Trophoblast cell (in vitro differentiated cells and primary cell): ENCODE measurements around the gene WDR53. TPM values are rescaled to one million over a fixed set of nuclear protein-coding genes. Genes with fewer than 3 reads are reported as not detected.
A peak's percentile ranks its signal among the peaks of the same experiment; 100 is the strongest.
"Not testable (repeated sequence)": the region's sequence is repeated elsewhere in the genome, so short reads cannot be mapped to it uniquely, and the experiment has no call there.

Experiments used
- DNase-seq, 2 donors: peaks; one replicate each; pipeline ENCODE4 v3.0.0-alpha.2; 2016
- H2AFZ ChIP-seq: 2 replicates; pipeline ENCODE4 v1.6.1; 2013; ENCODE audit warnings: low read length, moderate library complexity, mild to moderate bottlenecking; ENCODE audit not compliant: insufficient read depth, poor library complexity
- H2AK5ac ChIP-seq: 2 replicates; pipeline ENCODE4 v1.6.1; 2013; ENCODE audit warnings: mild to moderate bottlenecking, low read length
- H2BK120ac ChIP-seq: 2 replicates; pipeline ENCODE4 v1.6.1; 2013; ENCODE audit warnings: low read length, mild to moderate bottlenecking, moderate library complexity; ENCODE audit not compliant: insufficient read depth, poor library complexity
- H2BK12ac ChIP-seq: 2 replicates; pipeline ENCODE4 v1.6.1; 2013; ENCODE audit warnings: mild to moderate bottlenecking, low read length, moderate library complexity
- H2BK5ac ChIP-seq: 2 replicates; pipeline ENCODE4 v1.6.1; 2013; ENCODE audit warnings: low read length, low read depth, moderate library complexity, mild to moderate bottlenecking; ENCODE audit not compliant: poor library complexity
- H3K14ac ChIP-seq: 2 replicates; pipeline ENCODE4 v1.6.1; 2013; ENCODE audit warnings: mild to moderate bottlenecking, low read length
- H3K18ac ChIP-seq: 2 replicates; pipeline ENCODE4 v1.6.1; 2013; ENCODE audit warnings: mild to moderate bottlenecking, low read length
- H3K23ac ChIP-seq: 2 replicates; pipeline ENCODE4 v1.6.1; 2013; ENCODE audit warnings: low read length
- H3K27ac ChIP-seq: 2 replicates; pipeline ENCODE4 v1.5.1; 2013; ENCODE audit warnings: low read depth, mild to moderate bottlenecking, inconsistent platforms, low read length, moderate library complexity
- H3K27me3 ChIP-seq: 2 replicates; pipeline ENCODE4 v1.6.1; 2013; ENCODE audit warnings: inconsistent platforms, mild to moderate bottlenecking, low read length, moderate library complexity; ENCODE audit not compliant: insufficient read depth
- H3K36me3 ChIP-seq, 2 experiments: 1 replicate in 1 of 2; 2 replicates in 1 of 2; pipeline ENCODE4 v1.6.1; 2013; ENCODE audit warnings: low read length in 2 of 2, mild to moderate bottlenecking in 2 of 2, moderate library complexity in 1 of 2; ENCODE audit not compliant: insufficient read depth in 2 of 2, control insufficient read depth in 1 of 2
- H3K4ac ChIP-seq: 2 replicates; pipeline ENCODE4 v1.6.1; 2013; ENCODE audit warnings: low read depth, mild to moderate bottlenecking, low read length, moderate library complexity
- H3K4me1 ChIP-seq, 2 experiments: 1 replicate in 1 of 2; 2 replicates in 1 of 2; pipeline ENCODE4 v1.6.1; 2013; ENCODE audit warnings: low read length in 2 of 2, mild to moderate bottlenecking in 2 of 2, moderate library complexity in 1 of 2; ENCODE audit not compliant: insufficient read depth in 2 of 2, control insufficient read depth in 1 of 2
- H3K4me2 ChIP-seq: 2 replicates; pipeline ENCODE4 v1.6.1; 2013; ENCODE audit warnings: inconsistent platforms, mild to moderate bottlenecking, low read length, moderate library complexity
- H3K4me3 ChIP-seq: 2 replicates; pipeline ENCODE4 v1.5.1; 2013; ENCODE audit warnings: mild to moderate bottlenecking, low read depth, low read length, inconsistent platforms
- H3K79me1 ChIP-seq: one replicate; pipeline ENCODE4 v1.6.1; 2013; ENCODE audit warnings: low read length
- H3K79me2 ChIP-seq: 2 replicates; pipeline ENCODE4 v1.6.1; 2013; ENCODE audit warnings: low read length, mild to moderate bottlenecking; ENCODE audit not compliant: control insufficient read depth, insufficient read depth, poor library complexity
- H3K9ac ChIP-seq: 2 replicates; pipeline ENCODE4 v1.6.1; 2013; ENCODE audit warnings: mild to moderate bottlenecking, low read length
- H3K9me3 ChIP-seq: 2 replicates; pipeline ENCODE4 v1.6.1; 2013; ENCODE audit warnings: low read depth, mild to moderate bottlenecking, control low read depth, inconsistent platforms, low read length; ENCODE audit not compliant: insufficient read depth
- H4K12ac ChIP-seq: 2 replicates; pipeline ENCODE4 v1.6.1; 2013; ENCODE audit warnings: low read depth, mild to moderate bottlenecking, low read length, moderate library complexity
- H4K8ac ChIP-seq: 2 replicates; pipeline ENCODE4 v1.6.1; 2013; ENCODE audit warnings: low read depth, mild to moderate bottlenecking, low read length, moderate library complexity
- H4K91ac ChIP-seq: one replicate; pipeline ENCODE4 v1.6.1; 2013; ENCODE audit warnings: low read depth, mild to moderate bottlenecking, low read length, moderate library complexity
- WGBS: extraction: QIAGEN DNeasy Blood & Tissue Kit; methylation state at CpG from one replicate; pipeline ENCODE4 v1.1.7; 2013; ENCODE audit warnings: missing lambda C conversion rate; ENCODE audit not compliant: insufficient read length, insufficient coverage; ENCODE audit errors: extremely low coverage; 5-methylcytosine and 5-hydroxymethylcytosine counted together
- polyA plus RNA-seq: library from polyadenylated mRNA; stranded (reverse); fragments of 200-250 nt; gene quantifications from 2 replicates; pipeline ENCODE4 v1.2.3, GENCODE V29; 2013

WDR53 gene
- 9.9 and 10.6 TPM in 2 replicates for polyA plus RNA-seq

DNA sequence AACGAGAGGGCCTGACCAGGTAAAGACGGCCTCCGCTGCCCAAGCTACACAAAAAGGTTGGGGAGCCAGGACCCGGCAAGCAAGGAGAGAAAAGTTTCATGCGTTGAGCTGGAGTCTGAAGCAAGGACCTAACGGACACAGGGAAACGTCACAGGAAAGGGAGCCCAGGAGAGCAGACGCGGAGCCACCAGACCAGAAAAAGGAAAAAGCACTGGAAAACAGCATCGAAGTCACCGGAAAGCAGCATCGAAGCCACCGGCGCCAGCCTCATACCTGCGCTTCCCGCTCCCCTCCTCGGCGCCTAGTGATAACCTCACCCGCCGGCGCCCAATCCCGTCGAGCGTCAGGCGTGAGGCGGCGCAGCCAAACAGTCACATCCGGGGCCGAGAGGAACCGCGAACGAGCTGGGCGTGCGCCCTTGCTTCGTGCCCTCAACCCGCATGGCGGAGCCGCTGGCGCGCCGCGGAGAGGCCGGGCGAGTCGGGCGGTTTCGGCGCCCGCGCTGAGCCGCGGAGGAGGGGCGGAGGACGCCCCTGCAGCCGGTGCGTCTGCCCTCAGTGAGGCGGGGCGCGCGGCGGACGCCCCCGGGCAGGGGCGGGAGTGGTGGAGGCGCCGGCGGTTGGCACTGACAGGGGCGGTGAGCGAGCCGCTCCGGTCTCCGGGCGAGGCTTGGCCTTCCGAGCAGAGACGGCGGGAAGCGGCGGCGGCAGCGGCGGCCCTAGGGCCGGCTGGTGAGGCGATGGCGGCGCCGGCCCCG, at the start of gene WDR53, which contains the start of gene FBXO45:
TSS of gene WDR53 (minus strand) at position 309 of the 757 bp plus-strand sequence. CDS start 7,079 bp downstream, outside the sequence.
TSS of gene FBXO45 (plus strand) at position 415 of the 757 bp plus-strand sequence. CDS start at position 740, 325 bp downstream.
- DNase-seq: peak; percentile 94 to 98
- H3K14ac ChIP-seq: peak within 1 kb of the TSS; percentile 66

DNA sequence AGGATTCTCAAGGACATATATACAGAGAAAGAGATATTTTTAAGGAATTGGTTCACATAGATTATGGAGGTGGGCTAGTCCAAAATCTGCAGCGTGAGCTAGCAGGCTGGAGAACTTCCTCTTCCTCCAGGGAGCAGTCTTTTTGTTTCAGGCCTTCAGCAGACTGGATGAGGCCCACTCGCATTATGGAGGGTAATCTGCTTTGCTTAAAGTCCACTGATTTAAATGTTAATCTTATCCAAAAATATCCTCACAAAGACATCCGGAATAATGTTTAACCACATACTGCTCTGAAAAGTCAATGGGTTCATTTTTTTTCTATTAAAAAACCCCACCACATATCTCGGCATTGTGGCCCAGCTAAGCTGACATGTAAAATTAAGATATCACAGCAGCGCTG, 48.9 kb upstream of the WDR53 start:
- H3K9ac ChIP-seq: no peak overlapping the region
- no peak overlapping the region for H3K4me2 ChIP-seq
- H3K18ac ChIP-seq: no peak overlapping the region
- no peaks in the 10 kb centered on the region for H3K36me3 ChIP-seq
- DNase-seq: no peak
- no peak overlapping the region for H4K91ac ChIP-seq
- H3K79me1 ChIP-seq: no peaks in the 10 kb centered on the region
- H3K27me3 ChIP-seq: no peaks in the 10 kb centered on the region
- H2AFZ ChIP-seq: no peak overlapping the region
- no peak overlapping the region for H3K4me3 ChIP-seq
- no CpG with 5 or more reads among the region's 5 CpGs for WGBS
- H3K9me3 ChIP-seq: no peaks in the 10 kb centered on the region
- H3K23ac ChIP-seq: no peak overlapping the region
- H2AK5ac ChIP-seq: no peak overlapping the region
- no peak overlapping the region for H4K8ac ChIP-seq
- no peak overlapping the region for H3K27ac ChIP-seq
- no peak overlapping the region for H2BK5ac ChIP-seq
- no peak overlapping the region for H2BK120ac ChIP-seq
- H3K4ac ChIP-seq: no peak overlapping the region
- H4K12ac ChIP-seq: no peak overlapping the region
- no peak overlapping the region for H3K14ac ChIP-seq
- H3K79me2 ChIP-seq: no peaks in the 10 kb centered on the region
- H3K4me1 ChIP-seq: peaks cover 3 to 4% of the 10 kb centered on the region in 2 experiments
- H2BK12ac ChIP-seq: no peak overlapping the region

More for the DNA sequence above, at the start of gene WDR53, which contains the start of gene FBXO45:
- H3K9ac ChIP-seq: peak within 1 kb of the TSS; percentile 81
- H3K23ac ChIP-seq: no peak within 1 kb of the TSS
- peak within 1 kb of the TSS; percentile 91 for H3K4me3 ChIP-seq
- no CpG with 5 or more reads among the region's 87 CpGs for WGBS
- H2BK5ac ChIP-seq: no peak within 1 kb of the TSS
- peak within 1 kb of the TSS; percentile 72 for H2AK5ac ChIP-seq
- H2BK120ac ChIP-seq: peak within 1 kb of the TSS; percentile 32
- H4K91ac ChIP-seq: peak within 1 kb of the TSS; percentile 42
- H3K36me3 ChIP-seq: peaks cover 2 to 4% of the 10 kb centered on the region in 2 experiments
- H3K27me3 ChIP-seq: no peaks in the 10 kb centered on the region
- peaks cover 6% of the 10 kb centered on the region for H3K79me1 ChIP-seq
- H3K27ac ChIP-seq: peak within 1 kb of the TSS; percentile 50
- H3K4ac ChIP-seq: peak within 1 kb of the TSS; percentile 50
- H3K9me3 ChIP-seq: peaks cover 2% of the 10 kb centered on the region
- H4K12ac ChIP-seq: peak within 1 kb of the TSS; percentile 84
- H2AFZ ChIP-seq: peak within 1 kb of the TSS; percentile 80
- peak within 1 kb of the TSS; percentile 42 for H3K18ac ChIP-seq
- H3K4me1 ChIP-seq: peaks cover 2 to 5% of the 10 kb centered on the region in 2 experiments
- no peak within 1 kb of the TSS for H2BK12ac ChIP-seq
- peak within 1 kb of the TSS; percentile 79 for H3K4me2 ChIP-seq
- H3K79me2 ChIP-seq: peaks cover 8% of the 10 kb centered on the region
- H4K8ac ChIP-seq: peak within 1 kb of the TSS; percentile 92

DNA sequence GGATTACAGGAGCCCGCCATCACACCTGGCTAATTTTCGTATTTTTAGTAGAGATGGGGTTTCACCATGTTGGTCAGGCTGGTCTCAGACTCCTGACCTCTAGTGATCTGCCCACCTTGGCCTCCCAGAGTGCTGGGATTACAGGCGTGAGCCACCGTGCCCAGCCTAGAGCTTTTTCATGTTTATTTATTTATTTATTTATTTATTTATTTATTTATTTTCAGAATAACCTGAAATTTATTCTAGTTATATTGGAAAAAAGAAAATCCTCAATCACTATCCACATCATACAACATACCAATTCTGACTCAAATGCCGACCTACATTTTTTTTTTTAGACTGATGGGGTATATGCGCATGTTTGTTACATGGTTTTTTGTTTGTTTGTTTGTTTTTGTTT, 46.9 kb upstream of the WDR53 start:
- H3K4me2 ChIP-seq, H3K27ac ChIP-seq, DNase-seq, H3K36me3 ChIP-seq, H3K14ac ChIP-seq, H3K79me1 ChIP-seq, H4K8ac ChIP-seq, H2BK120ac ChIP-seq, H3K9me3 ChIP-seq, H3K9ac ChIP-seq, H2BK5ac ChIP-seq, H4K12ac ChIP-seq, H3K27me3 ChIP-seq, H4K91ac ChIP-seq, H3K23ac ChIP-seq, H2BK12ac ChIP-seq, H3K18ac ChIP-seq, H3K4me3 ChIP-seq, H2AK5ac ChIP-seq, H3K79me2 ChIP-seq, H3K4ac ChIP-seq, H2AFZ ChIP-seq, H3K4me1 ChIP-seq: not testable (repeated sequence)
- WGBS: no CpG with 5 or more reads among the region's 6 CpGs

DNA sequence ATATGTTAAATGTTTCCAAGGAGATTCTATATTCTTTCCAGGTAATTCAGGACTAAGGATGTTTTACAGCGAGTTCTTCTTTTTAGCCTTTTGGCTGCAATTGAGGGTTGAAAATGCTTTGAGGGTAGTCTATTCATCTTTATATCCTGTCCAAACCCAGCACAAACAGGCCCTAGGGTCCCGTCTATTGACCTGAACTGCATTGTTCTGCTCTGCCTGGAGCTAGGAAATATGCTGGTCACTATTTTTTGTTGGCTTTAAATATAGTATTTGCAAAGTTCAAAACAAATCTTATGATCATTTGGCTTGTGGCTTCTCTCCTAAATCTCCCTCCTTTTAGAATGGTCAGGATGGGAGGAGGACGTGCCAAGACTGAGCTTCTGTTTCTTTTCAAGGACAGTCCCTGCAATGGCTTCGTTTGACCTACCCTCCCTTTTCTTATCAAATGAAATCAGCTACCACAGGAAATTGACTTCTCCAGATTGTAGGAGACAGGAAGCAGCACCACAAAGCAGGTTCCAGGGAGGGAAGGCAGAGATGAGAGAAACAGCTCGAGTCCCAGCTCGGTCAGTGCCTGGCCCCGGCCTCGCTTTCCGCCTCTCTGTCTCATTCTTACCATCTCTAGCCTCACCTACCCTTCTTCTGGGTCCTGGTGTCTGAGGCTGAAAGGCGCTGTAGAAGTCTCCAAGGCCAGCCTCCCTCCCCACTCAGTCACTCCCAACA, 43.6 kb upstream of the WDR53 start:
- H4K12ac ChIP-seq: no peak overlapping the region
- peak overlapping the region; percentile 11 for H2AFZ ChIP-seq
- H2BK12ac ChIP-seq: no peak overlapping the region
- H3K14ac ChIP-seq: no peak overlapping the region
- no peaks in the 10 kb centered on the region for H3K79me2 ChIP-seq
- no CpG with 5 or more reads among the region's 10 CpGs for WGBS
- H4K91ac ChIP-seq: no peak overlapping the region
- H3K18ac ChIP-seq: no peak overlapping the region
- no peak overlapping the region for H3K27ac ChIP-seq
- no peak overlapping the region for H3K9ac ChIP-seq
- no peak overlapping the region for H3K4ac ChIP-seq
- DNase-seq: no peak
- H3K4me2 ChIP-seq: no peak overlapping the region
- peaks cover 6 to 7% of the 10 kb centered on the region in 2 experiments for H3K4me1 ChIP-seq
- no peaks in the 10 kb centered on the region for H3K36me3 ChIP-seq
- H2BK5ac ChIP-seq: no peak overlapping the region
- no peak overlapping the region for H2AK5ac ChIP-seq
- H2BK120ac ChIP-seq: peak overlapping the region; percentile 16
- no peaks in the 10 kb centered on the region for H3K27me3 ChIP-seq
- H3K4me3 ChIP-seq: no peak overlapping the region
- no peaks in the 10 kb centered on the region for H3K79me1 ChIP-seq
- no peaks in the 10 kb centered on the region for H3K9me3 ChIP-seq
- no peak overlapping the region for H3K23ac ChIP-seq
- no peak overlapping the region for H4K8ac ChIP-seq
